GM23338 (cell line): ENCODE measurements around the gene ARL4A. TPM values are rescaled to one million over a fixed set of nuclear protein-coding genes. Genes with fewer than 3 reads are reported as not detected.

ENCODE experiments used
- ATAC-seq: fragments of 200-7000 bp; cut with Tn5 transposase; 3 replicates; pipeline ENCODE4 v1.9.1; 2020
- DNase-seq: peaks from one replicate; pipeline ENCODE4 v3.0.0-alpha.2; 2015; ENCODE audit warnings: low spot score
- H2AFZ ChIP-seq: fragments of 200-600 bp; sonication (generic); 2 replicates; pipeline ENCODE4 v1.8.0; 2016; ENCODE audit warnings: antibody characterized with exemption, mild to moderate bottlenecking, moderate library complexity
- H3F3A ChIP-seq: fragments of 200-600 bp; sonication (generic); replicated peaks from 2 replicates; pipeline ENCODE4 v1.8.0; 2017; ENCODE audit warnings: antibody characterized with exemption, mixed run types, low read depth
- H3K27ac ChIP-seq: fragments of 200-600 bp; sonication (generic); 2 replicates; pipeline ENCODE4 v1.6.1; 2016; ENCODE audit warnings: low read depth
- H3K27me3 ChIP-seq: fragments of 200-600 bp; sonication (generic); 2 replicates; pipeline ENCODE4 v1.8.0; 2016; ENCODE audit warnings: mild to moderate bottlenecking, mixed run types, moderate library complexity; ENCODE audit not compliant: insufficient read depth
- H3K36me3 ChIP-seq: fragments of 200-600 bp; sonication (generic); 2 replicates; pipeline ENCODE4 v1.8.0; 2016; ENCODE audit warnings: mild to moderate bottlenecking; ENCODE audit not compliant: insufficient read depth
- H3K4me1 ChIP-seq: fragments of 200-600 bp; sonication (generic); 2 replicates; pipeline ENCODE4 v1.8.0; 2016; ENCODE audit warnings: mild to moderate bottlenecking, moderate library complexity; ENCODE audit not compliant: insufficient read depth
- H3K4me2 ChIP-seq: fragments of 200-600 bp; sonication (generic); 2 replicates; pipeline ENCODE4 v1.7.1; 2017; ENCODE audit warnings: mixed run types
- H3K4me3 ChIP-seq: fragments of 200-600 bp; sonication (generic); 2 replicates; pipeline ENCODE4 v1.6.1; 2016; ENCODE audit warnings: mixed run types
- H3K79me2 ChIP-seq: fragments of 200-600 bp; sonication (generic); replicated peaks from 2 replicates; pipeline ENCODE4 v1.8.0; 2017; ENCODE audit warnings: mild to moderate bottlenecking; ENCODE audit not compliant: insufficient read depth
- H3K9me2 ChIP-seq: fragments of 200-600 bp; sonication (generic); 2 replicates; pipeline ENCODE4 v1.8.0; 2017; ENCODE audit not compliant: insufficient read depth
- H4K20me1 ChIP-seq: fragments of 200-600 bp; sonication (generic); replicated peaks from 2 replicates; pipeline ENCODE4 v1.8.0; 2017; ENCODE audit warnings: mild to moderate bottlenecking; ENCODE audit not compliant: insufficient read depth
- H3K27ac Mint-ChIP-seq: 2 replicates; pipeline ENCODE4 v1.8.0; 2020; ENCODE audit warnings: inconsistent platforms, mild to moderate bottlenecking, moderate library complexity, mixed read lengths
- H3K27me3 Mint-ChIP-seq: 3 replicates; pipeline ENCODE4 v1.8.0; 2022; ENCODE audit warnings: low read depth, mild to moderate bottlenecking, moderate library complexity, mixed read lengths, inconsistent platforms; ENCODE audit not compliant: insufficient read depth, poor library complexity
- H3K36me3 Mint-ChIP-seq: 3 replicates; pipeline ENCODE4 v1.8.0; 2021; ENCODE audit warnings: low read depth, mild to moderate bottlenecking, inconsistent platforms, moderate library complexity, mixed read lengths
- H3K4me1 Mint-ChIP-seq: 3 replicates; pipeline ENCODE4 v1.8.0; 2020; ENCODE audit warnings: mild to moderate bottlenecking, inconsistent platforms, mixed read lengths
- H3K4me3 Mint-ChIP-seq: 3 replicates; pipeline ENCODE4 v1.8.0; 2021; ENCODE audit warnings: moderate library complexity, mild to moderate bottlenecking, inconsistent platforms, mixed read lengths
- H3K9me3 Mint-ChIP-seq: 3 replicates; pipeline ENCODE4 v1.8.0; 2020; ENCODE audit warnings: moderate library complexity, mild to moderate bottlenecking, inconsistent platforms, mixed read lengths
- CREB1 ChIP-seq: fragments of 250-450 bp; sonication (Bioruptor Pico); IDR thresholded peaks from 2 replicates; pipeline ENCODE4 v1.5.0; 2020; ENCODE audit warnings: low read depth, mild to moderate bottlenecking, moderate library complexity
- EZH2phosphoT487 ChIP-seq: fragments of 200-600 bp; sonication (generic); IDR thresholded peaks from one replicate; pipeline ENCODE4 v1.8.1; 2018; ENCODE audit warnings: antibody characterized with exemption; ENCODE audit not compliant: unreplicated experiment
- JUNB ChIP-seq: IDR thresholded peaks from one replicate; pipeline ENCODE4 v1.6.1; 2016; ENCODE audit warnings: antibody characterized with exemption; ENCODE audit not compliant: unreplicated experiment
- NANOG ChIP-seq: IDR thresholded peaks from 2 replicates; pipeline ENCODE4 v1.6.1; 2016; ENCODE audit warnings: antibody characterized with exemption, borderline replicate concordance
- STAT1 ChIP-seq: IDR thresholded peaks from one replicate; pipeline ENCODE4 v1.6.1; 2016; ENCODE audit warnings: antibody characterized with exemption; ENCODE audit not compliant: unreplicated experiment
- ZNF331 ChIP-seq: fragments of 250-450 bp; sonication (Bioruptor Pico); IDR thresholded peaks from 2 replicates; pipeline ENCODE4 v1.5.0; 2020; ENCODE audit warnings: low read depth, mild to moderate bottlenecking, moderate library complexity
- ZNF462 ChIP-seq: fragments of 250-450 bp; sonication (Bioruptor Pico); IDR thresholded peaks from 2 replicates; pipeline ENCODE4 v1.5.0; 2020; ENCODE audit warnings: mild to moderate bottlenecking, moderate library complexity
- polyA plus RNA-seq: library from polyadenylated mRNA; unstranded; fragments of >200 nt; fragmentation: Nextera tagmentation; extraction: Ambion mirVana; gene quantifications from 2 replicates; pipeline ENCODE4 v1.2.1, GENCODE V29; 2016
- total RNA-seq: library from RNA; depleted of rRNA; stranded (reverse); fragments of >200 nt; shearing (Covaris generic); gene quantifications from 2 replicates; pipeline ENCODE4 v1.2.3, GENCODE V29; 2014
- TF ChIP-seq, protein P1 (sequence below): IDR thresholded peaks from 2 replicates; pipeline ENCODE4 v1.6.1; 2016; ENCODE audit warnings: antibody characterized with exemption
- TF ChIP-seq, protein P2 (sequence below), 2 experiments: fragments of 200-600 bp in 1 of 2; sonication (generic) in 1 of 2; conservative IDR thresholded peaks; 2 replicates each; pipeline versions ENCODE4 v1.5.1 to v1.6.1; 2016 to 2017; ENCODE audit warnings: antibody characterized with exemption in 2 of 2, low read depth in 2 of 2, mild to moderate bottlenecking in 2 of 2, moderate library complexity in 1 of 2
- TF ChIP-seq, protein P3 (sequence below): IDR thresholded peaks from one replicate; pipeline ENCODE4 v1.6.1; 2018; ENCODE audit warnings: antibody characterized with exemption; ENCODE audit not compliant: unreplicated experiment

Gene ARL4A
- total and polyA plus RNA-seq, 2 experiments from 2014 or later: 48.9 to 82.5 TPM

DNA sequence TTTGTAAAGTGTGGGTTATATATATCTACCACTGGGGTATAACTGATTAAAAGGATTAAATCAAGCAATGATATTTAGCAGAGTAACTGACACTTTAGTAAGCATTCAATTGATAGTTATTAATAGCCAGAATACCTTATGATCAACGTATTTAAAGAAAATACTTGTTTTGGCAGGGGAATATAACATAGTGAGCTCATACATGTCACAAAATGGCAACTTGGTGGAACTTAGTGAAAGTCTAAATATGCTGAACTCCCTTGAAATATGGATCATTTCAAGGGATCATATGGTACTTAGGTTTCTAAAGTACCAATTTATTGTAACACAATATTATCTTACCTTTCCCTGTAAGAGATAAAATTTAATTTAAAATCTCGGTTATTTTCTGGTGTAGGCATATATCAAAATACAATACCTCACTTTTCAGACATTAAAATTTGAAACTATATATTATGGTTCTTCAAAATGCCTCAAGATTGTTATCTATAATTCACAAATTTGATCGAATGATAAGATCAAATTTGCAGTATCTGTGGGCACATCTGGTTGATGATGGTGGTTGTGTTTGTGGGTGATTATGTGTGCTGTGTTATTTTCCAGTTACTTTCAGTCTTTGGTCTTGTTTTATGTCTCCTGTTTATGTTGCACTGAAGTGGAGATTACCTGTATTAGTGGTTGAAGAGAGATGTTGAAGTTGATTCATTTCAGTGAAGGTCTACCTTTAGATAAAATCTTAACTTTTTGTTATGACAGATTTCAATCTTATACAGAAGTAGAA, 5.2 kb downstream of the ARL4A start (continued):
- no peak for TF ChIP-seq ZNF462 (CRISPR knock-in tag)
- no peak for TF ChIP-seq CREB1 (CRISPR knock-in tag)
- no peak for TF ChIP-seq NANOG
- no peak for TF ChIP-seq STAT1
- no peak for TF ChIP-seq EZH2phosphoT487

DNA sequence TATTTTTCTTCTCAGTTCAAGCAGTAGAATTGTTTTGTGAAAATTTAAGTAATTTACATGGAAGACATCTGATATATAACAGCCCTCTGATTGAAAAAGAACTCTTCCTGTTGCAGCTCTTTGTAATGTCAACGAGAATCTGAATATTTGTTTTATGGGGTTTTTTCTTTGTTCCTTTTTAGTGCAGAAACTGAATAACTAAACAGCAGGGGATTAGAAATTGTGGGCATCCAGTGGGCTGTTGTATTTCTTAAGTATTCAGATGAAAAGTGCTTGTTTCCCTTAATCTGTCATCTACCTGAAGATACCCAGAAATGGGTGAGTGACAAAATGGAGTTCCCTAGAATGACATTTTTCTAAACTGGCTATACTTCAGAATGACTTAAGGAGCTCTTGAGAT, 7.4 kb downstream of the ARL4A start:
- peaks cover 47% of the 10 kb centered on the region for H3K79me2 ChIP-seq
- H3K4me3 ChIP-seq: no peak overlapping the region
- Mint-ChIP-seq H3K36me3 (peaks cover 13% of the 10 kb centered on the region; the same call in 2 of the 3 replicates), H3K9me3 (no peaks in the 10 kb centered on the region; the same call in 2 of the 3 replicates), H3K27me3 (no peaks in the 10 kb centered on the region), H3K27ac (no peak overlapping the region), H3K4me1 (peaks cover 9% of the 10 kb centered on the region), H3K4me3 (no peak overlapping the region)
- peaks cover 12% of the 10 kb centered on the region for H3K4me1 ChIP-seq
- H3K27ac ChIP-seq: no peak overlapping the region
- ATAC-seq (no peak), DNase-seq (no peak)
- H3K27me3 ChIP-seq: no peaks in the 10 kb centered on the region
- H2AFZ ChIP-seq: no peak overlapping the region
- no peaks in the 10 kb centered on the region for H3K9me2 ChIP-seq
- no peaks in the 10 kb centered on the region for H3K36me3 ChIP-seq
- H4K20me1 ChIP-seq: no peaks in the 10 kb centered on the region
- H3K4me2 ChIP-seq: no peak overlapping the region
- no peaks in the 10 kb centered on the region for H3F3A ChIP-seq
- TF ChIP-seq EZH2phosphoT487 (no peak), JUNB (no peak), CREB1 (CRISPR knock-in tag) (no peak), STAT1 (no peak), ZNF331 (no peak)
- TF ChIP-seq, protein P1, sequence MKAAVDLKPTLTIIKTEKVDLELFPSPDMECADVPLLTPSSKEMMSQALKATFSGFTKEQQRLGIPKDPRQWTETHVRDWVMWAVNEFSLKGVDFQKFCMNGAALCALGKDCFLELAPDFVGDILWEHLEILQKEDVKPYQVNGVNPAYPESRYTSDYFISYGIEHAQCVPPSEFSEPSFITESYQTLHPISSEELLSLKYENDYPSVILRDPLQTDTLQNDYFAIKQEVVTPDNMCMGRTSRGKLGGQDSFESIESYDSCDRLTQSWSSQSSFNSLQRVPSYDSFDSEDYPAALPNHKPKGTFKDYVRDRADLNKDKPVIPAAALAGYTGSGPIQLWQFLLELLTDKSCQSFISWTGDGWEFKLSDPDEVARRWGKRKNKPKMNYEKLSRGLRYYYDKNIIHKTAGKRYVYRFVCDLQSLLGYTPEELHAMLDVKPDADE: no peak
- TF ChIP-seq, protein P2, sequence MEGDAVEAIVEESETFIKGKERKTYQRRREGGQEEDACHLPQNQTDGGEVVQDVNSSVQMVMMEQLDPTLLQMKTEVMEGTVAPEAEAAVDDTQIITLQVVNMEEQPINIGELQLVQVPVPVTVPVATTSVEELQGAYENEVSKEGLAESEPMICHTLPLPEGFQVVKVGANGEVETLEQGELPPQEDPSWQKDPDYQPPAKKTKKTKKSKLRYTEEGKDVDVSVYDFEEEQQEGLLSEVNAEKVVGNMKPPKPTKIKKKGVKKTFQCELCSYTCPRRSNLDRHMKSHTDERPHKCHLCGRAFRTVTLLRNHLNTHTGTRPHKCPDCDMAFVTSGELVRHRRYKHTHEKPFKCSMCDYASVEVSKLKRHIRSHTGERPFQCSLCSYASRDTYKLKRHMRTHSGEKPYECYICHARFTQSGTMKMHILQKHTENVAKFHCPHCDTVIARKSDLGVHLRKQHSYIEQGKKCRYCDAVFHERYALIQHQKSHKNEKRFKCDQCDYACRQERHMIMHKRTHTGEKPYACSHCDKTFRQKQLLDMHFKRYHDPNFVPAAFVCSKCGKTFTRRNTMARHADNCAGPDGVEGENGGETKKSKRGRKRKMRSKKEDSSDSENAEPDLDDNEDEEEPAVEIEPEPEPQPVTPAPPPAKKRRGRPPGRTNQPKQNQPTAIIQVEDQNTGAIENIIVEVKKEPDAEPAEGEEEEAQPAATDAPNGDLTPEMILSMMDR (conservative IDR thresholded peaks at IDR 0.05; ENCODE audit: low read depth in 2 of 2): no peak
- TF ChIP-seq, protein P3, sequence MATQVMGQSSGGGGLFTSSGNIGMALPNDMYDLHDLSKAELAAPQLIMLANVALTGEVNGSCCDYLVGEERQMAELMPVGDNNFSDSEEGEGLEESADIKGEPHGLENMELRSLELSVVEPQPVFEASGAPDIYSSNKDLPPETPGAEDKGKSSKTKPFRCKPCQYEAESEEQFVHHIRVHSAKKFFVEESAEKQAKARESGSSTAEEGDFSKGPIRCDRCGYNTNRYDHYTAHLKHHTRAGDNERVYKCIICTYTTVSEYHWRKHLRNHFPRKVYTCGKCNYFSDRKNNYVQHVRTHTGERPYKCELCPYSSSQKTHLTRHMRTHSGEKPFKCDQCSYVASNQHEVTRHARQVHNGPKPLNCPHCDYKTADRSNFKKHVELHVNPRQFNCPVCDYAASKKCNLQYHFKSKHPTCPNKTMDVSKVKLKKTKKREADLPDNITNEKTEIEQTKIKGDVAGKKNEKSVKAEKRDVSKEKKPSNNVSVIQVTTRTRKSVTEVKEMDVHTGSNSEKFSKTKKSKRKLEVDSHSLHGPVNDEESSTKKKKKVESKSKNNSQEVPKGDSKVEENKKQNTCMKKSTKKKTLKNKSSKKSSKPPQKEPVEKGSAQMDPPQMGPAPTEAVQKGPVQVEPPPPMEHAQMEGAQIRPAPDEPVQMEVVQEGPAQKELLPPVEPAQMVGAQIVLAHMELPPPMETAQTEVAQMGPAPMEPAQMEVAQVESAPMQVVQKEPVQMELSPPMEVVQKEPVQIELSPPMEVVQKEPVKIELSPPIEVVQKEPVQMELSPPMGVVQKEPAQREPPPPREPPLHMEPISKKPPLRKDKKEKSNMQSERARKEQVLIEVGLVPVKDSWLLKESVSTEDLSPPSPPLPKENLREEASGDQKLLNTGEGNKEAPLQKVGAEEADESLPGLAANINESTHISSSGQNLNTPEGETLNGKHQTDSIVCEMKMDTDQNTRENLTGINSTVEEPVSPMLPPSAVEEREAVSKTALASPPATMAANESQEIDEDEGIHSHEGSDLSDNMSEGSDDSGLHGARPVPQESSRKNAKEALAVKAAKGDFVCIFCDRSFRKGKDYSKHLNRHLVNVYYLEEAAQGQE: no peak
